Progenitor cell of endocrine pancreas (in vitro differentiated cells): ENCODE data around the gene DNAJA4. TPM values are rescaled to one million over a fixed set of nuclear protein-coding genes. Genes with fewer than 3 reads are reported as not detected.

ENCODE experiments used
- DNase-seq: peaks from one replicate; pipeline ENCODE4 v3.0.0; 2021; ENCODE audit warnings: low spot score; ENCODE audit not compliant: unreplicated experiment
- H3K27ac Mint-ChIP-seq: 2 replicates; pipeline ENCODE4 v1.8.0; 2021; ENCODE audit warnings: mild to moderate bottlenecking, moderate library complexity, mixed read lengths
- H3K27me3 Mint-ChIP-seq: 2 replicates; pipeline ENCODE4 v1.8.0; 2021; ENCODE audit warnings: mixed read lengths
- H3K36me3 Mint-ChIP-seq: 2 replicates; pipeline ENCODE4 v1.8.0; 2022; ENCODE audit warnings: mixed read lengths; ENCODE audit not compliant: insufficient read depth
- H3K4me1 Mint-ChIP-seq: 2 replicates; pipeline ENCODE4 v1.8.0; 2021; ENCODE audit warnings: low read depth, mixed read lengths
- H3K4me3 Mint-ChIP-seq: 2 replicates; pipeline ENCODE4 v1.8.0; 2021; ENCODE audit warnings: low read depth, mild to moderate bottlenecking, moderate library complexity, mixed read lengths
- H3K9me3 Mint-ChIP-seq: 2 replicates; pipeline ENCODE4 v1.8.0; 2021; ENCODE audit warnings: low read depth, mixed read lengths
- CTCF ChIP-seq: fragments of 200-600 bp; sonication (generic); IDR thresholded peaks from one replicate; pipeline ENCODE4 v1.5.0; 2021; ENCODE audit warnings: antibody characterized with exemption, mild to moderate bottlenecking; ENCODE audit not compliant: unreplicated experiment
- total RNA-seq: library from RNA; stranded (reverse); gene quantifications from 2 replicates; pipeline ENCODE4 v1.2.1, GENCODE V29; 2021

The DNAJA4 gene
- total RNA-seq, 1 donor from 2014 or later = 4.8 TPM

GRCh38 chr15:78325092-78325843 is 60.9 kb downstream of the DNAJA4 start:
- Mint-ChIP-seq H3K9me3 (no peaks in the 10 kb centered on the region), H3K4me3 (no peak overlapping the region), H3K27ac (no peak overlapping the region), H3K4me1 (peaks cover 17% of the 10 kb centered on the region), H3K27me3 (peaks cover 47% of the 10 kb centered on the region), H3K36me3 (no peaks in the 10 kb centered on the region)
- DNase-seq = no peak
- TF ChIP-seq CTCF = no peak

GRCh38 chr15:78327466-78327865 is 63.1 kb downstream of the DNAJA4 start:
- Mint-ChIP-seq H3K4me1 (peaks cover 10% of the 10 kb centered on the region), H3K27ac (no peak overlapping the region), H3K4me3 (no peak overlapping the region), H3K36me3 (no peaks in the 10 kb centered on the region), H3K27me3 (peaks cover 44% of the 10 kb centered on the region), H3K9me3 (no peaks in the 10 kb centered on the region)
- DNase-seq = no peak
- TF ChIP-seq CTCF = no peak

GRCh38 chr15:78329625-78330024 is 65.3 kb downstream of the DNAJA4 start:
- H3K4me3 Mint-ChIP-seq = no peak overlapping the region
- H3K27ac Mint-ChIP-seq = no peak overlapping the region
- no peak for TF ChIP-seq CTCF
- H3K9me3 Mint-ChIP-seq = no peaks in the 10 kb centered on the region
- peaks cover 39% of the 10 kb centered on the region for H3K27me3 Mint-ChIP-seq
- DNase-seq = no peak
- H3K4me1 Mint-ChIP-seq = peaks cover 4% of the 10 kb centered on the region
- no peaks in the 10 kb centered on the region for H3K36me3 Mint-ChIP-seq

Other genes with a start within 250 kb of the DNAJA4 start
- 10.8 and 15.4 TPM in 2 replicates for gene TBC1D2B, start 186.9 kb upstream of the DNAJA4 start, total RNA-seq
- gene SH2D7, start 172.0 kb upstream of the DNAJA4 start, total RNA-seq = not detected in 2 replicates
- gene CIB2, start 133.1 kb upstream of the DNAJA4 start, total RNA-seq = 41.6 and 44.9 TPM in 2 replicates
- 34.9 and 35.4 TPM in 2 replicates for gene IDH3A, start 115.2 kb upstream of the DNAJA4 start, total RNA-seq
- gene ACSBG1, start 30.0 kb upstream of the DNAJA4 start, total RNA-seq = 0.18 TPM in 1 of 2 replicates, not detected in the other
- 46.1 and 51.4 TPM in 2 replicates for gene SKIC8, start 35.0 kb downstream of the DNAJA4 start, total RNA-seq
- gene CRABP1, start 75.8 kb downstream of the DNAJA4 start, total RNA-seq = 1.1 and 2.8 TPM in 2 replicates
- 87.4 and 95.3 TPM in 2 replicates for gene IREB2, start 173.7 kb downstream of the DNAJA4 start, total RNA-seq
- 4.1 and 4.3 TPM in 2 replicates for gene HYKK, start 243.0 kb downstream of the DNAJA4 start, total RNA-seq